Measurements from ENCODE around the gene C17orf113. TPM values are rescaled to one million over a fixed set of nuclear protein-coding genes. Genes with fewer than 3 reads are reported as not detected.

C17orf113 gene
- total RNA-seq, 1 experiment from 2014 or later, result 2.3 TPM

GRCh38 chr17:42045719-42046118 is 4.7 kb downstream of the C17orf113 start (continued):
- TF ChIP-seq MAX (IDR thresholded peaks at IDR 0.05) (no peak), POLR2A (IDR thresholded peaks at IDR 0.05; ENCODE audit: borderline replicate concordance, extremely low read depth, insufficient read depth, insufficient read length) (no peak), EGR1 (IDR thresholded peaks at IDR 0.05; ENCODE audit: low read depth) (no peak)

- no peaks in the 10 kb centered on the region for H3K9me2 ChIP-seq (ENCODE audit: insufficient read depth)
- intact Hi-C loops (cut with micrococcal nuclease), result no loop called here
- TF ChIP-seq CBX3 (IDR thresholded peaks at IDR 0.05; ENCODE audit: low read depth) (no peak), POLR2A (IDR thresholded peaks at IDR 0.05; ENCODE audit: borderline replicate concordance, extremely low read depth, insufficient read depth, insufficient read length) (no peak), MAX (IDR thresholded peaks at IDR 0.05) (no peak), ZBTB33 (IDR thresholded peaks at IDR 0.05; ENCODE audit: extremely low read depth, insufficient replicate concordance, low read length) (no peak), RAD21 (IDR thresholded peaks at IDR 0.05; ENCODE audit: low read depth) (no peak), ZNF274 (IDR thresholded peaks at IDR 0.05; ENCODE audit: low read depth, low read length) (no peak), EGR1 (IDR thresholded peaks at IDR 0.05; ENCODE audit: low read depth) (no peak), REST (IDR thresholded peaks at IDR 0.05; ENCODE audit: low read depth) (no peak), EZH2phosphoT487 (IDR thresholded peaks at IDR 0.05; ENCODE audit: borderline replicate concordance) (no peak), SIN3A (IDR thresholded peaks at IDR 0.05; ENCODE audit: low read depth) (no peak), YY1 (IDR thresholded peaks at IDR 0.05; ENCODE audit: extremely low read depth, insufficient replicate concordance, low read depth, low read length) (no peak), POLR2AphosphoS5 (IDR thresholded peaks at IDR 0.05; ENCODE audit: low read depth, low read length) (no peak), SRF (IDR thresholded peaks at IDR 0.05; ENCODE audit: low read depth) (no peak)
- no peaks in the 10 kb centered on the region for H3K4me1 ChIP-seq (ENCODE audit: control insufficient read depth in 1 of 2, insufficient read depth in 2 of 2, low read length in 2 of 2)
- RAD21 ChIA-PET (ENCODE audit: low non-redundant PET in 1 of 2, low total read pairs in 2 of 2, uncharacterized antibody in 2 of 2, unreplicated experiment in 2 of 2), result no interaction called here
- ATAC-seq, result no peak
- no peak overlapping the region for H2AFZ ChIP-seq (ENCODE audit: low read depth, low read length, poor library complexity, severe bottlenecking)
- H3K9ac ChIP-seq (ENCODE audit: low read length), result no peak overlapping the region
- no peak overlapping the region for H3K4me3 ChIP-seq (replicated peaks in 1 of 2; ENCODE audit: low read depth in 1 of 2, low read length in 2 of 2)
- POLR2A ChIA-PET, result no interaction called here
- no peaks in the 10 kb centered on the region for H3K36me3 ChIP-seq (ENCODE audit: control insufficient read depth in 1 of 2, insufficient read depth in 2 of 2, low read length in 2 of 2)
- BruUV-seq (replicated peaks), result no TSS peak
- no peaks in the 10 kb centered on the region for H3K9me3 ChIP-seq (ENCODE audit: control insufficient read depth in 1 of 2, insufficient read depth in 1 of 2, low read depth in 1 of 2, low read length in 2 of 2)
- no peaks in the 10 kb centered on the region for H4K20me1 ChIP-seq (ENCODE audit: insufficient read depth)
- no peaks in the 10 kb centered on the region for H3K79me2 ChIP-seq (ENCODE audit: insufficient read depth, low read length)
- H3K27ac ChIP-seq (ENCODE audit: low read depth, low read length), result no peak overlapping the region
- DNase-seq (ENCODE audit: low read depth, low spot score), result no peak
- CTCF ChIA-PET, result no interaction called here
- no peak overlapping the region for H3K4me2 ChIP-seq (ENCODE audit: low read length)
- no peaks in the 10 kb centered on the region for H3K27me3 ChIP-seq (ENCODE audit: insufficient read depth, low read length)
Observed at GRCh38 chr17:42042598-42043319, 7.6 kb downstream of the C17orf113 start.

Data from HCT116 (cell line).